HCT116 (cell line): ENCODE results near the gene SCFD2.

Source experiments
- POLR2A ChIP-seq: IDR thresholded peaks from 2 replicates; pipeline ENCODE4 v1.7.0; 2011; ENCODE audit warnings: borderline replicate concordance; ENCODE audit not compliant: insufficient read depth, insufficient read length; ENCODE audit errors: extremely low read depth
- POLR2AphosphoS5 ChIP-seq: IDR thresholded peaks from 2 replicates; pipeline ENCODE4 v1.6.1; 2011; ENCODE audit warnings: mild to moderate bottlenecking, low read depth, low read length, moderate library complexity
- RAD21 ChIP-seq: IDR thresholded peaks from 2 replicates; pipeline ENCODE4 v1.6.1; 2012; ENCODE audit warnings: low read depth, mild to moderate bottlenecking
- SP1 ChIP-seq: IDR thresholded peaks from 2 replicates; pipeline ENCODE4 v1.6.1; 2012; ENCODE audit warnings: low read depth
- TCF7L2 ChIP-seq: IDR thresholded peaks from 2 replicates; pipeline ENCODE4 v1.7.0; 2011; ENCODE audit warnings: borderline replicate concordance, inconsistent platforms; ENCODE audit not compliant: insufficient read depth, insufficient read length; ENCODE audit errors: extremely low read depth
- YY1 ChIP-seq: IDR thresholded peaks from 2 replicates; pipeline ENCODE4 v1.6.1; 2011; ENCODE audit warnings: low read length, low read depth, moderate library complexity, mild to moderate bottlenecking; ENCODE audit not compliant: insufficient replicate concordance; ENCODE audit errors: extremely low read depth
- ZNF274 ChIP-seq: fragments of 200-500 bp; sonication (Bioruptor generic); IDR thresholded peaks from 2 replicates; pipeline ENCODE4 v1.6.1; 2014; ENCODE audit warnings: mild to moderate bottlenecking, low read depth, low read length, inconsistent platforms
- TF ChIP-seq, protein P1 (sequence below): IDR thresholded peaks from 2 replicates; pipeline ENCODE4 v1.6.1; 2012
- TF ChIP-seq, protein P2 (sequence below), 3 experiments: fragments of 200-600 bp in 1 of 3; sonication (generic) in 1 of 3; IDR thresholded peaks in 2 of 3; conservative IDR thresholded peaks in 1 of 3; 2 replicates each; pipeline ENCODE4 v1.5.1; 2012 to 2017; ENCODE audit warnings: low read depth in 2 of 3, low read length in 2 of 3, antibody characterized with exemption in 1 of 3, borderline replicate concordance in 1 of 3, control low read depth in 1 of 3, mild to moderate bottlenecking in 1 of 3, mixed read lengths in 1 of 3, mixed run types in 1 of 3, moderate library complexity in 1 of 3; ENCODE audit not compliant: insufficient read depth in 1 of 3
- TF ChIP-seq, protein P3 (sequence below): IDR thresholded peaks from 2 replicates; pipeline ENCODE4 v1.6.1; 2011; ENCODE audit warnings: mild to moderate bottlenecking, low read length, moderate library complexity; ENCODE audit not compliant: insufficient replicate concordance; ENCODE audit errors: extremely low read depth
- TF ChIP-seq, protein P4 (sequence below): IDR thresholded peaks from 2 replicates; pipeline ENCODE4 v1.6.1; 2012; ENCODE audit warnings: low read depth

DNA sequence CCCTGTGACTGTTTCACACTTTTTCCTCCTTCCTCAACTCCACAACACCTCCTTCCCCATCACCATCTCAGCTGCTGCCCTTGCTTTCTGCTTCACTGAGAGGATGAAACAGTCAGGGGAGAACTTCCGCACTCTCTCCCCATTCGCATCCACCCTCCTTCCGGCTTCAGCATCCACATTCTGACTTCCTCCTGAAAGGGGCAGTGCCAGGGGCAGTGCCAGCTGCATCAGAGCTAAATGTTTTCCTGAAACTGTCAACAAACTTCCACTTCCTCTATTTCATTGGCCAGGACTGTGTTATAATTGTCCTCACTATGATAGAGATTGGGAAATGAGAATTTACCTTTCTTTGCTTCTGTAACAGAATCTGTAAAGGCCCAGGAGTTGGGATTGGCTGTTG lies 521.9 kb downstream of the SCFD2 start:
- TF ChIP-seq, protein P1, sequence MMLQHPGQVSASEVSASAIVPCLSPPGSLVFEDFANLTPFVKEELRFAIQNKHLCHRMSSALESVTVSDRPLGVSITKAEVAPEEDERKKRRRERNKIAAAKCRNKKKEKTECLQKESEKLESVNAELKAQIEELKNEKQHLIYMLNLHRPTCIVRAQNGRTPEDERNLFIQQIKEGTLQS = no peak
- TF ChIP-seq, protein P2, sequence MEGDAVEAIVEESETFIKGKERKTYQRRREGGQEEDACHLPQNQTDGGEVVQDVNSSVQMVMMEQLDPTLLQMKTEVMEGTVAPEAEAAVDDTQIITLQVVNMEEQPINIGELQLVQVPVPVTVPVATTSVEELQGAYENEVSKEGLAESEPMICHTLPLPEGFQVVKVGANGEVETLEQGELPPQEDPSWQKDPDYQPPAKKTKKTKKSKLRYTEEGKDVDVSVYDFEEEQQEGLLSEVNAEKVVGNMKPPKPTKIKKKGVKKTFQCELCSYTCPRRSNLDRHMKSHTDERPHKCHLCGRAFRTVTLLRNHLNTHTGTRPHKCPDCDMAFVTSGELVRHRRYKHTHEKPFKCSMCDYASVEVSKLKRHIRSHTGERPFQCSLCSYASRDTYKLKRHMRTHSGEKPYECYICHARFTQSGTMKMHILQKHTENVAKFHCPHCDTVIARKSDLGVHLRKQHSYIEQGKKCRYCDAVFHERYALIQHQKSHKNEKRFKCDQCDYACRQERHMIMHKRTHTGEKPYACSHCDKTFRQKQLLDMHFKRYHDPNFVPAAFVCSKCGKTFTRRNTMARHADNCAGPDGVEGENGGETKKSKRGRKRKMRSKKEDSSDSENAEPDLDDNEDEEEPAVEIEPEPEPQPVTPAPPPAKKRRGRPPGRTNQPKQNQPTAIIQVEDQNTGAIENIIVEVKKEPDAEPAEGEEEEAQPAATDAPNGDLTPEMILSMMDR (IDR thresholded peaks at IDR 0.05 in 2 of 3, conservative IDR thresholded peaks at IDR 0.05 in 1 of 3; ENCODE audit: borderline replicate concordance in 1 of 3, insufficient read depth in 1 of 3, low read depth in 2 of 3, low read length in 2 of 3) = no peak
- TF ChIP-seq RAD21 = no peak
- TF ChIP-seq POLR2AphosphoS5 = no peak
- TF ChIP-seq, protein P3, sequence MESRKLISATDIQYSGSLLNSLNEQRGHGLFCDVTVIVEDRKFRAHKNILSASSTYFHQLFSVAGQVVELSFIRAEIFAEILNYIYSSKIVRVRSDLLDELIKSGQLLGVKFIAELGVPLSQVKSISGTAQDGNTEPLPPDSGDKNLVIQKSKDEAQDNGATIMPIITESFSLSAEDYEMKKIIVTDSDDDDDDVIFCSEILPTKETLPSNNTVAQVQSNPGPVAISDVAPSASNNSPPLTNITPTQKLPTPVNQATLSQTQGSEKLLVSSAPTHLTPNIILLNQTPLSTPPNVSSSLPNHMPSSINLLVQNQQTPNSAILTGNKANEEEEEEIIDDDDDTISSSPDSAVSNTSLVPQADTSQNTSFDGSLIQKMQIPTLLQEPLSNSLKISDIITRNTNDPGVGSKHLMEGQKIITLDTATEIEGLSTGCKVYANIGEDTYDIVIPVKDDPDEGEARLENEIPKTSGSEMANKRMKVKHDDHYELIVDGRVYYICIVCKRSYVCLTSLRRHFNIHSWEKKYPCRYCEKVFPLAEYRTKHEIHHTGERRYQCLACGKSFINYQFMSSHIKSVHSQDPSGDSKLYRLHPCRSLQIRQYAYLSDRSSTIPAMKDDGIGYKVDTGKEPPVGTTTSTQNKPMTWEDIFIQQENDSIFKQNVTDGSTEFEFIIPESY = no peak
- no peak for TF ChIP-seq TCF7L2
- no peak for TF ChIP-seq ZNF274
- no peak for TF ChIP-seq YY1
- no peak for TF ChIP-seq POLR2A
- no peak for TF ChIP-seq SP1
- TF ChIP-seq, protein P4, sequence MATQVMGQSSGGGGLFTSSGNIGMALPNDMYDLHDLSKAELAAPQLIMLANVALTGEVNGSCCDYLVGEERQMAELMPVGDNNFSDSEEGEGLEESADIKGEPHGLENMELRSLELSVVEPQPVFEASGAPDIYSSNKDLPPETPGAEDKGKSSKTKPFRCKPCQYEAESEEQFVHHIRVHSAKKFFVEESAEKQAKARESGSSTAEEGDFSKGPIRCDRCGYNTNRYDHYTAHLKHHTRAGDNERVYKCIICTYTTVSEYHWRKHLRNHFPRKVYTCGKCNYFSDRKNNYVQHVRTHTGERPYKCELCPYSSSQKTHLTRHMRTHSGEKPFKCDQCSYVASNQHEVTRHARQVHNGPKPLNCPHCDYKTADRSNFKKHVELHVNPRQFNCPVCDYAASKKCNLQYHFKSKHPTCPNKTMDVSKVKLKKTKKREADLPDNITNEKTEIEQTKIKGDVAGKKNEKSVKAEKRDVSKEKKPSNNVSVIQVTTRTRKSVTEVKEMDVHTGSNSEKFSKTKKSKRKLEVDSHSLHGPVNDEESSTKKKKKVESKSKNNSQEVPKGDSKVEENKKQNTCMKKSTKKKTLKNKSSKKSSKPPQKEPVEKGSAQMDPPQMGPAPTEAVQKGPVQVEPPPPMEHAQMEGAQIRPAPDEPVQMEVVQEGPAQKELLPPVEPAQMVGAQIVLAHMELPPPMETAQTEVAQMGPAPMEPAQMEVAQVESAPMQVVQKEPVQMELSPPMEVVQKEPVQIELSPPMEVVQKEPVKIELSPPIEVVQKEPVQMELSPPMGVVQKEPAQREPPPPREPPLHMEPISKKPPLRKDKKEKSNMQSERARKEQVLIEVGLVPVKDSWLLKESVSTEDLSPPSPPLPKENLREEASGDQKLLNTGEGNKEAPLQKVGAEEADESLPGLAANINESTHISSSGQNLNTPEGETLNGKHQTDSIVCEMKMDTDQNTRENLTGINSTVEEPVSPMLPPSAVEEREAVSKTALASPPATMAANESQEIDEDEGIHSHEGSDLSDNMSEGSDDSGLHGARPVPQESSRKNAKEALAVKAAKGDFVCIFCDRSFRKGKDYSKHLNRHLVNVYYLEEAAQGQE = no peak
